ENCODE results near the gene PCSK7.

The PCSK7 gene

DNA sequence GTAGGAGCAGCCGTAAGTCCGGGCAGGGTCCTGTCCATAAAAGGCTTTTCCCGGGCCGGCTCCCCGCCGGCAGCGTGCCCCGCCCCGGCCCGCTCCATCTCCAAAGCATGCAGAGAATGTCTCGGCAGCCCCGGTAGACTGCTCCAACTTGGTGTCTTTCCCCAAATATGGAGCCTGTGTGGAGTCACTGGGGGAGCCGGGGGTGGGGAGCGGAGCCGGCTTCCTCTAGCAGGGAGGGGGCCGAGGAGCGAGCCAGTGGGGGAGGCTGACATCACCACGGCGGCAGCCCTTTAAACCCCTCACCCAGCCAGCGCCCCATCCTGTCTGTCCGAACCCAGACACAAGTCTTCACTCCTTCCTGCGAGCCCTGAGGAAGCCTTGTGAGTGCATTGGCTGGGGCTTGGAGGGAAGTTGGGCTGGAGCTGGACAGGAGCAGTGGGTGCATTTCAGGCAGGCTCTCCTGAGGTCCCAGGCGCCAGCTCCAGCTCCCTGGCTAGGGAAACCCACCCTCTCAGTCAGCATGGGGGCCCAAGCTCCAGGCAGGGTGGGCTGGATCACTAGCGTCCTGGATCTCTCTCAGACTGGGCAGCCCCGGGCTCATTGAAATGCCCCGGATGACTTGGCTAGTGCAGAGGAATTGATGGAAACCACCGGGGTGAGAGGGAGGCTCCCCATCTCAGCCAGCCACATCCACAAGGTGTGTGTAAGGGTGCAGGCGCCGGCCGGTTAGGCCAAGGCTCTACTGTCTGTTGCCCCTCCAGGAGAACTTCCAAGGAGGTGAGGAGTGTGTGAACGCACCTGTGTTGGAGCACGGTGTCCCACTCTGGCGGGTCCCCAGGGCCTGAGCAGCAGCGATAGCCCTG lies 32.6 kb downstream of the PCSK7 start, which contains the start of gene TAGLN:
Gene TAGLN, plus strand, starts transcription at position 318 of the 863 bp plus-strand sequence. CDS start 3,644 bp downstream, outside the sequence.
- no peak for DNase-seq (ENCODE audit: low read depth in 3 of 3)

DNA sequence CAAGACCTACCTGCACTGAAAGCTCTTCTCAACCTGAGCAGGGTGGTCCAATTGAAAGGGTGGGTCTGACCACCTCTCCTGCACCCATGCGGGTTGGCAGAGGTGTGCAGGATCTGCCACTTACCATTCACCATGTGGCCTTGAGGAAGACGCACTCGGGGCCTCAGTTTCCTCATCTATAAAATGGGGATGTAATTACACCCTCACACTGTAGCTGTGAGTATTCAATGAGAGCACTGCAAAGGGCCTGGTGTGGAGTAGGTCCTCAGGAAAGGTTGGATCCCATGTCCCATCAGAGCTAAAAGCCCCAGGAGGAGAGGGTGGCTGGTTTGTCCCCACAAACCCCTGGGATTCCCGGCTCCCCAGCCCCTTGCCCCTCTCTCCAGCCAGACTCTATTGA lies 33.3 kb downstream of the PCSK7 start:
- DNase-seq (ENCODE audit: low read depth in 3 of 3), result no peak

DNA sequence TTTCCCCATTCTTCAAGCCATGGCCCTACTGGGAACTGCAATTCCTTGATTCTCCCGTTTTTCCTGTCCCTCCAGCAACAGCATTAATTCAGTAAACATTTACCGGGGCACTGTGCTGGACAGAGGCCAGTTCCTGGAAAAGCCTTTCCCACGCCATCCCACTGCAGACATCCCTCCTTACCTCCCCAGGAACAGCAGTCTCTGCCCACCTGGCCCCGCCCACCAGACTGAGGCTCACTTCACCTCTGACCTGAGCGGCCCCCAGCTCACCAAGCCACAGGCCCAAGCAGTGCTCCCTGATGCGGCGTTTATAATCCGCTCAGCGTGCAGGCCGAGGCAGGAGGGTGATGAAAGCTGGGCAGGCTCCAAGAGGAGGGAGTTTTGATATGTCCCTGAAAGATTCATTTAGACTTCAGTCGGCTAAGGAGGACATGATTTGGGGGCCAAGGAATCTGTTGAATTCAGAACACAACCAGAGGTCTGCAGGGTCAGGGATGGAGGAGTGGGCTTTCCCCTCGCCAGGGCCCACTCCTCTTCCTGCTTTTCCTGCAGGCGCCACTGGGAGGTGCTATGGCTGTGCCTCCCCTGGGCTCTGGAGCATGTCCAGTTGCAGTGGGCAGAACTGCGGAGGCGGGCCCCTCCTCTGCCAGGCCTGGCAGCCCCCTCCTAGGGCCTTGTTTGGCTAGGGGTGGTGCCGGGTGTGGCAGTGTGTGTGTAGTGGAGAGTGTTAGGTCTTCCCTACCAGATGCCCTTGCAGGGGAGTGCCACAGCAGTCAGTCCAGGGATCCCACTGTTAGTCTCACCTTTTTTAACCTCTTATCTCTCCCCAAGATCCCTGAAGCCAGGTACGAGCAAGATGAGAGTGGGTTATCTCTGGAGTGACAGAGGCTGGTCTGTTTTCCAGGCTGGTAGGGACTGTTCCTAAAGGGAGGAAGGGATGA lies 34.1 kb downstream of the PCSK7 start:
- DNase-seq (ENCODE audit: low read depth in 3 of 3), result no peak

DNA sequence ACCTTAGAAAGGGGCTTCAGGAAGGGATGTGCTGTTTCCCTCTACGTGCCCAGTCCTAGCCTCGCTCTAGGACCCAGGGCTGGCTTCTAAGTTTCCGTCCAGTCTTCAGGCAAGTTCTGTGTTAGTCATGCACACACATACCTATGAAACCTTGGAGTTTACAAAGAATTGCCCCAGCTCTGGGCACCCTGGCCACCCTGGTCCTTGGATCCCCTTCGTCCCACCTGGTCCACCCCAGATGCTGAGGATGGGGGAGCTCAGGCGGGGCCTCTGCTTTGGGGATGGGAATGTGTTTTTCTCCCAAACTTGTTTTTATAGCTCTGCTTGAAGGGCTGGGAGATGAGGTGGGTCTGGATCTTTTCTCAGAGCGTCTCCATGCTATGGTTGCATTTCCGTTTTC lies 34.9 kb downstream of the PCSK7 start:
- DNase-seq (ENCODE audit: low read depth in 3 of 3), result no peak

DNA sequence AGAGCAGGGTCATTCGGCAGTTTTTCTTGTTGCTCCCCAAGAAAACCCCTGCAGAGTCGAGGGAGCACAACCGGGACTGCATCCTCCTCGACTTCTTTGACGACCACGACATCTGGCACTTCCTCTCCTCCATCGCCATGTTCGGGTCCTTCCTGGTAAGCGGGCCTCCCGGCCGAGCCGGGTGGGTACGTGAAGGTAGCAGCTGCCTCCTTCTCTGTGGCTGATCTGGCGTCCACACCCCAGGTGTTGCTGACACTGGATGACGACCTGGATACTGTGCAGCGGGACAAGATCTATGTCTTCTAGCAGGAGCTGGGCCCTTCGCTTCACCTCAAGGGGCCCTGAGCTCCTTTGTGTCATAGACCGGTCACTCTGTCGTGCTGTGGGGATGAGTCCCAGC lies 36.1 kb downstream of the PCSK7 start:
- no peak for DNase-seq (ENCODE audit: low read depth in 3 of 3)

DNA sequence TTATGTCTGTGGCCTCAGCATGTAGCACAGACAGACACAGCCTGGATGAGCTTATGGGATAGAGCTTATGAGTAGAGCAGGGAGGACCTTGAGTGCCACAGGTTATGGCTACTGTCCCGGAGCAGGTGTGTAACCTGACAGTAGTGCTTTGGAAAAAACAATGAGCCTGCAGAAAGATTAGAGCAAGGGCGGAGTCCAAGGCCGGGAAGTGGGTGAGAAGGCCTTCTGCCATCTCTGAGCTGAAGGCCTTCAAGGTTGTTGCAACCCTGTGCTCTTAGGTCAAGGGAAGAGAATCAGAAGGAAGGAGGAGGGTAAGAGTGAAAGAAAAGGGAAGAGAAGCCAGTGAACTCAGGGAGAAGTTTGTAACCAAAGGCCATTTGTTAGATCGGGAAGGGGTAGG lies 36.6 kb downstream of the PCSK7 start:
- DNase-seq (ENCODE audit: low read depth in 3 of 3), result no peak

DNA sequence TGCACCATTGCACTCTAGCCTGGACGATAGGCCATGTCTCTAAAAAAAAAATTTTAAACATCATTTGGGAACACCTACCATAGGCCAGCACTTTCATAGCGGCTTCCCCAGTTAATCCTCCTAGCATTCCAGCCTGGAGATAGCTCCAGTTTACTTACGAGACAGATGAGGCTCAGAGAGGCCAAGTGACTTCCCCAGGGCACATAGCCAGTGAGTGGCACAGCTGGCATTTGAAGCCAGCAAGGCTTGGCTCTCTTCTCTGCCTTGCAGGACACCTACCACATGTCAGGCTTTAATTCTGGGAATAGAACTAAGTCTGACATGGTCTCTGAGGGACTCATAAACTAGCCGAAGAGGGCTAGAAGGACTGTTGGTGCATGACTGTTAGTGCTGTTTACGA lies 37.6 kb downstream of the PCSK7 start:
- no peak for DNase-seq (ENCODE audit: low read depth in 3 of 3)

DNA sequence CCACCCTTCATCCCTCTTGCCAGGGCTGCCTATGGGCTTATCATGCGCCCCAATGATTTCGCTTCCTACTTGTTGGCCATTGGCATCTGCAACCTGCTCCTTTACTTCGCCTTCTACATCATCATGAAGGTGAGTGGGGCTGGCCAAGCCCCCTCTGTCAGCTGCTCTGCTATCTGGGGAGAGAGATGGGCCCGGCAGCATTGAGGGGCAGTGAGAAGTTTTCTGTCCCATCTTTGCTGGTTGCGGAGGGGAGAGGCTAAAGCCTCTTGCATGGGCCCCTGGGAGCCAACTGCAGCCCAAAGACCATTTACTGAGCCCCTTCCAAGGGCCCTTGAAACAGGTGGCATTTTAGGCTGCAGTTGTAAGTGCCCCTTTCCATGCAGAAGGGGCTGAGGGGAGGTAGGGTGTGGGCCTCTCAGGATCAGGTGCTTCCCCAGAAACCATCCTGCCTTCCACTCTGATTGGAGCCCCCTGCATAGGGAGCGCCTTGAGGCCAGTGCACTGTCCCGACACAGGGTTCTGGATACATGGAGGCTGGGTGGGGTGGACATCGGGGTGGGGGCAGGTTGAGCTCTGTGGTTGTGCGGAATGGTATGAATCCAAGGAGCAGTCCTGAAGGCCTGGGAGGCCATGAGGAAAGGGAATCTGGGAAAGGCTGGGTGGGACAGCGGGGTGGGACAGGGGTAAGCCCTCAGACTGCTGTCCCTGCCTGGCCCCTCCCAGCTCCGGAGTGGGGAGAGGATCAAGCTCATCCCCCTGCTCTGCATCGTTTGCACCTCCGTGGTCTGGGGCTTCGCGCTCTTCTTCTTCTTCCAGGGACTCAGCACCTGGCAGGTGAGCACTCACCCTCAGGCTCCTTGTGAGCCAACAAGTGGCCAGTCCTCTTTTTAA lies 38.5 kb downstream of the PCSK7 start:
- DNase-seq (ENCODE audit: low read depth in 3 of 3), result no peak

DNA sequence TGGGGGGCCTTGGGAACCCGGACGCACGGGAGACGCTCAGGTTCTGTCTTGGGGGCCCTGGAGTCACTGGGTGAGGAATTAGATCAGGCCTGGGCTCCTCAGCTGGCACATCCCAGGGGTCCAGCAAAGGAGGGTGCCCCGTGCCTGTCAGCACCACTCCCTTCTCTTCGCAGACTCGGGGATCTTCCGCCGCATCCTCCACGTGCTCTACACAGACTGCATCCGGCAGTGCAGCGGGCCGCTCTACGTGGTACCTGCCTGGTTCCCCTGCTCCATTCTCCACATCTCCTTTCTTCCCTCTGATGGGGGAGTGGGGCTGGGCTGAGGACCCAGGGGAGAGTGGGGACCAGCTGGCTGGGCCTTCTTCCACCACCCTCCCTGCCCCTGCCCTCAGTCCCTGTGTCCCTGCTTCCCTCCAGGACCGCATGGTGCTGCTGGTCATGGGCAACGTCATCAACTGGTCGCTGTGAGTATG lies 39.4 kb downstream of the PCSK7 start:
- DNase-seq (ENCODE audit: low read depth in 3 of 3), result no peak

DNA sequence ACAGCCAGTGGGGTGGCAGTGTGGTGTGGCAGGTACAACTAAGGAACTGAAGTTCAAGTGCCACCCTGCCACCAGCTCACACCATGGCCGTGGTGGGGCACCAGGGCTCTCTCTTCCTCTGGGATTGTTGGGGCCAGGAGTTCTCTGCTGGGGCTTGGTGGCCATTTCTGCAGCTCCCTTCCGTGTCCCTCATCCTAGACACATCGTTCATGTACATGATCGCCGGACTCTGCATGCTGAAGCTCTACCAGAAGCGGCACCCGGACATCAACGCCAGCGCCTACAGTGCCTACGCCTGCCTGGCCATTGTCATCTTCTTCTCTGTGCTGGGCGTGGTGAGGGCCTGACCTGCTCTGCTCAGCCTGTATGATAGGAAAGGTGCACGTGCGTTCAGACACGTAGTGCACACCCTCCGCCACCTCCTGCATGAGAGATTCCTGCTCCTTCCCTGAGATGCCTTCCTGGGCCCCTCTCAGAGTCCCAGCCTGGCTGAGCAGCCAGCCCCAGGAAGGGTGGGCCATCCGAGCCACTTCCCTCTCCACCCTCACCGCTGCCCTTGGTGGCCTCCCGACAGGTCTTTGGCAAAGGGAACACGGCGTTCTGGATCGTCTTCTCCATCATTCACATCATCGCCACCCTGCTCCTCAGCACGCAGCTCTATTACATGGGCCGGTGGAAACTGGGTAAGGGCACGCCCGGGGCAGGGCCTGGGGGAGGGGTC lies 40.0 kb downstream of the PCSK7 start:
- DNase-seq (ENCODE audit: low read depth in 3 of 3), result no peak

DNA sequence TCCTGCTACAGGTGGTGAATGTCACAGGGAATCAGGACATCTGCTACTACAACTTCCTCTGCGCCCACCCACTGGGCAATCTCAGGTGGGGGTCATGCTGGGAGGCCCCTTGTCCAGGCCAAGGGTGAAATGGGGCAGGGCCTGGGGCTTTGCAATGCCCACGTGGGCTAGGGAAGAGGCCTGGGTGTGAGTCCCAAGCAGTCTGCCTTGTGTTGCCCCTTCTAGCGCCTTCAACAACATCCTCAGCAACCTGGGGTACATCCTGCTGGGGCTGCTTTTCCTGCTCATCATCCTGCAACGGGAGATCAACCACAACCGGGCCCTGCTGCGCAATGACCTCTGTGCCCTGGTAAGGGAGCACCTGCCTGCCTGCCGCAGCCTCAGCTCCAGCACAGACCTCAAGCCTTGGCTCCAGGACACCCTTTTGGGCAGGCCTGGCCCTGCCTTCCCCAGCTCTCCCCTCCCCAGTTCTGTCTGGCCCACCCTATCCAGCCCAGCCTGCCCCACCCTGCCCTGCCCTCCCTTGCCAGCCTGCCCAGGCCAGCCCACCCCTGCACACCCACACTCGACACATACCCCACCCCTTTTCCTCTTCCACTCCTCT lies 41.8 kb downstream of the PCSK7 start:
- DNase-seq (ENCODE audit: low read depth in 3 of 3), result no peak

DNA sequence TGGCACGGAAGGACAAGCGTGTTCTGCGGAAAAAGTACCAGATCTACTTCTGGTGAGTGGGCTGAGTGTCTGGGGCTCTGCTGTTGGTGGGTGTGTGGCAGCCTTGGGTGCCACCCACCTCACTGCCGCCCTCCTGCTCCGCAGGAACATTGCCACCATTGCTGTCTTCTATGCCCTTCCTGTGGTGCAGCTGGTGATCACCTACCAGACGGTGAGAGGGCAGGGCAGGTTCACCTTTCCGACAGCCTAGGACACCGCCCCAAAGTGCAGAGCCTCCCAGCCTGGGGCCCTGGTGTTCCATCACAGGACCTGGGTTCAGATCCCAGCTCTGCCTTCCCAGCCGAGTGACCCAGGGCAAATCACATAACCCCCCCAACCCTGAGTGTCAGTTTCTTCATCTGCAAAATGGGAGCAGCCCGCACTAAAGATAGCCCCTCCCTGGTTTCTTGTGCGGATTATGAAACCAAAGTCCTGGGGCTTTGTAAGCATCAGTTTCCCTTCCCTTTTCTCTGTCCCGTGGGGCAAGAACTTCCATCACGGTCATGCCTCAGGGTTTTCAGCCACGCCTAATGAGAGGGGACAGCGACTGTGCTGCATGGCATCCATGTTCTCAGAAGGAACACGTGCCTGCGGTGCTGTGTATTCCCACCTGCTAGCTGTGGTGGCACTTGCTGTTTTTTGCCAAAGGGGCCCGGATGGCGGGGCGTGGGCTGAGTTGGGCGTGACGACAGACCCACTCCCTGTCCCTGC lies 42.5 kb downstream of the PCSK7 start:
- no peak for DNase-seq (ENCODE audit: low read depth in 3 of 3)

DNA sequence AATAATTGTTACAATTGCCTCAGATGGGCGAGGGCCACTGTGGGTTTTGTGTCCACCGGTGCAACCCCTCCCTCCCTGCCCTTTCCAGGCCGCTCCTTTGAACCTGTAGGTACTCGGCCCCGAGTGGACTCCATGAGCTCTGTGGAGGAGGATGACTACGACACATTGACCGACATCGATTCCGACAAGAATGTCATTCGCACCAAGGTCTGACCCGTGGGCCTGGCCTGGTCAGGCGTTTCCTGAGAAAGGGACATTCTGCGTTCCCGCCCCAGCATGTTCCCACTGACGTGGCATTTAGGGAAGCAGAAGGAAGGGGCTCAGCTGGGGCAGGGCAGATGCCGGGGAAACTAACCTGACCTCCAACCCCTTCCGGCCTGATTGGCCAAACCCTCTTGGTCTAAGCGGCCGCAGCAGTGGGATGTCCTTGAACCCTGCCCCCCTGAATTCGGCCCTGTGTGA lies 43.2 kb downstream of the PCSK7 start:
- no peak for DNase-seq (ENCODE audit: low read depth in 3 of 3)

DNA sequence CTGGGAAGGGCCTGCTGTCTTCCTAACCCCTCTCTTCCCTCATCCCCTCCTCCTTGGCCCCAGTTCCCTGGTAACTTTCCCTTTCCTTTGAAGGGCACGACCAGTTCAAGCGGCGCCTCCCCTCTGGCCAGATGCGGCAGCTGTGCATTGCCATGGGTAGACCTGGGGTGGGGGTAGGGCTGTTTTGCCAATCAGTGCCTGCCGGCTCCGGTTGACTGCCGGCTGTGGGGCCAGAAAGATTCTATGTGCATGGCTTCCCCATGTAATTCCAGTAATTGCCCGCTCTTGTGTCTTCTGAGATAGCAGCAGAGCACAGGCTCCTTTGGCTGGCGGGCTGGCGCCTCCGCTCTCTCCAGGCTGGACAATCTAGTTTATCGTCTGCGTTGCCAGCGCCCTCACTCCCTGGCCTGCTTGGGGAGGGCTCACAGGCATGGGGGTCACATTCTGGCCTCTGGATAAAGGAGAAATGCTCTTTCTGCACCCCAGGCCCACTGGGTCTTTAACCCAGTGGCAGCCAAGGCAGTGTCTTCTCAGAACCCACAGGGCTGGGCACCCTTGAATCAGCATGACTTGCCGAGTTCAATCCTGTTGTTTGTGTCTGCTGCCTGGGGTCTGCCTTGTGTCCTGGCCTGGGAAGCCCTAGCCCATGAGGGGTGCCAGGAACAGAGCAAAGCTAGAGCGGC lies 43.9 kb downstream of the PCSK7 start:
- no peak for DNase-seq (ENCODE audit: low read depth in 3 of 3)

DNA sequence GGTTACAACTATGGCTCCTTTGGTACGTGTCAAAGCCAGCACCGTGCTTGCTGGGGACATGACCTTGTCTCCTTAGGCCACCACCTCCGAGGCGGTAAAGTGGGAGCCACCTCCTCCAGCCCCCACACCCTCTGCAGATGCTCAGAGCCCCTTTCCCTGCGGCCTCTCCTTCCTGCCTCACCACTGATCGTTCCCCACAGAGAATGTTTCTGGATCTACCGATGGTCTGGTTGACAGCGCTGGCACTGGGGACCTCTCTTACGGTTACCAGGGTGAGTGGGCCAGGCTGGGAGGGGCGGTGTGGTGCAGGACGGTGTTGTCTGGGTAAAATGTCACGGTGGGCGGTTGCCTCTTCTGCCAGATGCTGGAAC lies 44.5 kb downstream of the PCSK7 start:
- no peak for DNase-seq (ENCODE audit: low read depth in 3 of 3)

DNA sequence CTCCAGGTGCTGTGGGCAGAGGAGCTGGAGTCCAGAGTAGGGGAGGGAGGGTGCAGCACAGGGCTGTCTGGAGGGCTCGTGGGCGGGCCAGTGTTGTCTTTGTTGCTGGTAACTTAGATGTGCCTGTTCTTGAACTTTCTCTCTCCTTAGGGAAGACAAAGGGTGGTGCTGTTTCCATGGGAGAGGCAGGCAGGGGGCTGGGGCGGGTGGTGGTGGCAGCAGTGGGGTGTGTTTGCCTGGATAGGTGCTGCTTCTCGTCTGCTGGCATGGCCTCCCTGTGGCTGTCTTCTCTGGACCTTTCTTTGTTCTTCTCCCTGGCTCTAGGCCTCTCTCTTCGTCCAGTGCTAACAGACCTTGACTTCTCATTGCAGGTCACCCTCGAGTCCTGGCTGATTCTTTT lies 44.9 kb downstream of the PCSK7 start:
- no peak for DNase-seq (ENCODE audit: low read depth in 3 of 3)

DNA sequence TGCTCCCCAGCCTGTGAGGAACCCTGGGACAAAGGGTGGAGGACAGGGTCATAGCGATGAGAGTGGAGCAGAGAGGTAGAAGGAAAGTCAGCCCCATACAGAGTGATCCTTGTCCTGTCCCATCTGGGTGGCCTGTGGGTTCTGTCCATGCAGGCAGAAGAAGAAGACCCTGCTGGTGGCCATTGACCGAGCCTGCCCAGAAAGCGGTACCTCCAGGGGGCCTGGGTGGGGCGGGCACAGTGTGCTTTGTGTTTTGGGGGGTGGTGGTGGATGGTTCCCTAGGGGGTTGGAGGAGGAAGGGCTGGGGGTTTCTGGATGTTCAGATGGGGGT lies 45.5 kb downstream of the PCSK7 start:
- DNase-seq (ENCODE audit: low read depth in 3 of 3), result no peak

DNA sequence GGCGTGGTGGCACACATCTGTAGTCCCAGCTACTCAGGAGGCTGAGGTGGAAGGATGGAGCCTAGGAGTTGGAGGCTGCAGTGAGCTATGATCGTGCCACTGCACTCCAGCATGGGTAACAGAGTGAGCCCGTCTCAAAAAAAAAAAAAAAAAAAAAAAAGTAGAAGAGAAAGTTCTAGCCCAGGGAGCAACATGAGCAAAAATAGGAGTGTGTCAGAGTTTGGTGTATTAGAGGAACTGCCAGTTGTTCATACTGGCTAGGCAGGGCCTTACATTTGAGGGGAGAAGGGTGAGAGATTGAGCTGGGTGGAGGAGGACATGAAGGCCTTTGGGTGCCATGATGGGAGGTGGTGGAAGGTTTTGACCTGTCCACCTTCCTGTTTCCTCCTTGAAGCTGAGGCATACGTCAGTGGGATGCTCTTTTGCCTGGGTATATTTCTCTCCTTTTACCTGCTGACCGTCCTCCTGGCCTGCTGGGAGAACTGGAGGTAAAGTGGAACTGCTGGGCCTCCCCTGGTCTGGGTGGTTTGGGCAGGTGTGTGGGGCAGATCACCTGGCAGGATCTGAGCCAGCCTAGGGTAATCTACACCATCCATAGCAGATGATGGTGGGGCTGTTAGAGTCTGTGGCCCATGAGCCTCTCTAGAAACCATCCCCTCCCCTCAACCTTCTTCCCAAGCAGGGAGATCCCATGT lies 46.0 kb downstream of the PCSK7 start:
- DNase-seq (ENCODE audit: low read depth in 3 of 3), result no peak

All from stimulated activated CD4-positive, alpha-beta T cell treated with anti-CD3 and anti-CD28 coated beads, TNF-alpha, amount 100 ng/mL, for 4 hours (primary cell).